Measurements from ENCODE around the gene LMO4.

DNA sequence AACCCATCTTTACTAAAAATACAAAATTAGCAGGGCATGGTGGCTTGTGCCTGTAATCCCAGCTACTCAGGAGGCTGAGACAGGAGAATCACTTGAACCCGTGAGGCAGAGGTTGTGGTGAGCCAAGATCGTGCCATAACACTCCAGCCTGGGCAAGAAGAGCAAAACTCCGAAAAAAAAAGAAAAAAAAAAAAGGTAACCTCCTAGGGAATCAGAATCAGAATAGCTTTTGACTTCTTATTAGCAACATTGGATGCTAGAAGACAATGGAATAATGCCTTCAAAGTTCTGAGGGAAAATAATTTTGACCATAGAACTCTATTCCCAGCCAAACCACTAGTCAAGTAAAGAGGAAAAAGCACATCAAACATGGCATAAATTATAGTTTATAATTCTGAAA is 60.9 kb downstream of the LMO4 start:
- TF ChIP-seq POLR2A (IDR thresholded peaks at IDR 0.05): no peak
- TF ChIP-seq, protein P1, sequence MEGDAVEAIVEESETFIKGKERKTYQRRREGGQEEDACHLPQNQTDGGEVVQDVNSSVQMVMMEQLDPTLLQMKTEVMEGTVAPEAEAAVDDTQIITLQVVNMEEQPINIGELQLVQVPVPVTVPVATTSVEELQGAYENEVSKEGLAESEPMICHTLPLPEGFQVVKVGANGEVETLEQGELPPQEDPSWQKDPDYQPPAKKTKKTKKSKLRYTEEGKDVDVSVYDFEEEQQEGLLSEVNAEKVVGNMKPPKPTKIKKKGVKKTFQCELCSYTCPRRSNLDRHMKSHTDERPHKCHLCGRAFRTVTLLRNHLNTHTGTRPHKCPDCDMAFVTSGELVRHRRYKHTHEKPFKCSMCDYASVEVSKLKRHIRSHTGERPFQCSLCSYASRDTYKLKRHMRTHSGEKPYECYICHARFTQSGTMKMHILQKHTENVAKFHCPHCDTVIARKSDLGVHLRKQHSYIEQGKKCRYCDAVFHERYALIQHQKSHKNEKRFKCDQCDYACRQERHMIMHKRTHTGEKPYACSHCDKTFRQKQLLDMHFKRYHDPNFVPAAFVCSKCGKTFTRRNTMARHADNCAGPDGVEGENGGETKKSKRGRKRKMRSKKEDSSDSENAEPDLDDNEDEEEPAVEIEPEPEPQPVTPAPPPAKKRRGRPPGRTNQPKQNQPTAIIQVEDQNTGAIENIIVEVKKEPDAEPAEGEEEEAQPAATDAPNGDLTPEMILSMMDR (IDR thresholded peaks at IDR 0.05): no peak
